Glutamatergic neuron (in vitro differentiated cells): Measurements from ENCODE around the gene ENOSF1. TPM values are rescaled to one million over a fixed set of nuclear protein-coding genes. Genes with fewer than 3 reads are reported as not detected.

Experiments used
- DNase-seq: peaks from one replicate; pipeline ENCODE4 v3.0.0; 2022
- H3K27ac Mint-ChIP-seq: one replicate; pipeline ENCODE4 v1.8.0; 2020; ENCODE audit warnings: mild to moderate bottlenecking, mixed read lengths, inconsistent platforms; ENCODE audit not compliant: unreplicated experiment
- H3K27me3 Mint-ChIP-seq: one replicate; pipeline ENCODE4 v1.8.0; 2020; ENCODE audit warnings: mild to moderate bottlenecking, moderate library complexity, mixed read lengths, inconsistent platforms; ENCODE audit not compliant: unreplicated experiment
- H3K36me3 Mint-ChIP-seq: one replicate; pipeline ENCODE4 v1.8.0; 2020; ENCODE audit warnings: mild to moderate bottlenecking, mixed read lengths, inconsistent platforms; ENCODE audit not compliant: unreplicated experiment
- H3K4me1 Mint-ChIP-seq: one replicate; pipeline ENCODE4 v1.8.0; 2020; ENCODE audit warnings: mild to moderate bottlenecking, low read depth, mixed read lengths, inconsistent platforms; ENCODE audit not compliant: unreplicated experiment
- H3K4me3 Mint-ChIP-seq: one replicate; pipeline ENCODE4 v1.8.0; 2020; ENCODE audit warnings: mild to moderate bottlenecking, mixed read lengths, inconsistent platforms; ENCODE audit not compliant: unreplicated experiment
- H3K9me3 Mint-ChIP-seq: one replicate; pipeline ENCODE4 v1.8.0; 2020; ENCODE audit warnings: mild to moderate bottlenecking, moderate library complexity, mixed read lengths, inconsistent platforms; ENCODE audit not compliant: unreplicated experiment
- CTCF ChIP-seq: fragments of 200-600 bp; sonication (generic); IDR thresholded peaks from one replicate; pipeline ENCODE4 v1.5.0; 2021; ENCODE audit not compliant: partially characterized antibody, unreplicated experiment
- total RNA-seq: library from RNA; stranded (reverse); fragmentation: NEBNext Ultra II Directional; extraction: Animal tissue kit (Norgen Biotek cat#: 25700); gene quantifications from one replicate; pipeline ENCODE4 v1.2.1, GENCODE V29; 2021; ENCODE audit not compliant: unreplicated experiment

ENOSF1 gene
- total RNA-seq, 1 donor from 2014 or later, result 9.7 TPM

- Mint-ChIP-seq H3K27me3 (peaks cover 2% of the 10 kb centered on the region), H3K4me3 (no peak overlapping the region), H3K36me3 (no peaks in the 10 kb centered on the region), H3K9me3 (no peaks in the 10 kb centered on the region), H3K27ac (no peak overlapping the region), H3K4me1 (no peaks in the 10 kb centered on the region)
- TF ChIP-seq CTCF, result no peak
- DNase-seq, result no peak
Measured at GRCh38 chr18:693466-694187, 18.8 kb downstream of the ENOSF1 start.

- Mint-ChIP-seq H3K27me3 (peaks cover 2% of the 10 kb centered on the region), H3K4me3 (no peak overlapping the region), H3K27ac (no peak overlapping the region), H3K9me3 (no peaks in the 10 kb centered on the region), H3K4me1 (no peaks in the 10 kb centered on the region), H3K36me3 (no peaks in the 10 kb centered on the region)
- DNase-seq, result no peak
- no peak for TF ChIP-seq CTCF
Measured at GRCh38 chr18:692824-693223, 19.6 kb downstream of the ENOSF1 start.

GRCh38 chr18:688323-688722 lies 24.1 kb downstream of the ENOSF1 start:
- Mint-ChIP-seq H3K4me3 (no peak overlapping the region), H3K27ac (no peak overlapping the region), H3K9me3 (peaks cover 3% of the 10 kb centered on the region), H3K36me3 (no peaks in the 10 kb centered on the region), H3K4me1 (peaks cover 5% of the 10 kb centered on the region), H3K27me3 (peaks cover 4% of the 10 kb centered on the region)
- no peak for TF ChIP-seq CTCF
- no peak for DNase-seq

GRCh38 chr18:686339-687111 lies 25.9 kb downstream of the ENOSF1 start:
- Mint-ChIP-seq H3K36me3 (no peaks in the 10 kb centered on the region), H3K4me3 (peak overlapping the region; percentile 50), H3K4me1 (peaks cover 5% of the 10 kb centered on the region), H3K9me3 (peaks cover 3% of the 10 kb centered on the region), H3K27me3 (peaks cover 3% of the 10 kb centered on the region), H3K27ac (no peak overlapping the region)
- peak; percentile 28 for DNase-seq
- TF ChIP-seq CTCF, result no peak

GRCh38 chr18:685438-685837 lies 27.0 kb downstream of the ENOSF1 start:
- Mint-ChIP-seq H3K36me3 (no peaks in the 10 kb centered on the region), H3K27ac (no peak overlapping the region), H3K4me3 (no peak overlapping the region)

More at GRCh38 chr18:685438-685837, 27.0 kb downstream of the ENOSF1 start:
- no peak for TF ChIP-seq CTCF
- Mint-ChIP-seq H3K4me1 (peaks cover 5% of the 10 kb centered on the region), H3K9me3 (peaks cover 3% of the 10 kb centered on the region), H3K27me3 (peaks cover 3% of the 10 kb centered on the region)
- no peak for DNase-seq
